ENCODE data around the gene MOCOS. TPM values are rescaled to one million over a fixed set of nuclear protein-coding genes. Genes with fewer than 3 reads are reported as not detected.

The MOCOS gene
- total RNA-seq, 2 experiments from 2014 or later, result 0.13 to 0.18 TPM

DNA sequence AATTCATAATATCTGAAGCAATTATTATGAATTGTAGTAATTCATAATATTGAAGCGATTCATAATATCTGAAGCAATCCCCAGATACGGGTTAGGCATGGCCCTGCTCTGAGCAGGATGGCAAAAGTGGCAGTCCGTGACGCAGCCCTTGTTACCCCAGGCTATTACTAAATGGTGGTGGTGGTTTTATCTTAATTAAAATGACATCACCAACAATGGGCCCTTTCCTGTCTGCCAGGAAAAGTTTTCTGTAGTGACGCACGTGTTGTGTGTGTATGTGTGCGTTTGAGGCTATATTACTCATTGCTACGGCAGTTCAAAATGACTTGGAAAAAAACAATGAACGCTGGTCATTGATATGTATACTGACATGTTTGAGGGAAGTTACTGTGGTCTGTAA, 10.6 kb upstream of the MOCOS start:
- POLR2A ChIA-PET, result interaction anchor here (1.4 kb wide), 1 partner anchor 48 kb away, joined by 8 read pairs; the partner anchor contains the start of genes ELP2 and SLC39A6
- no peak for TF ChIP-seq CTCF (IDR thresholded peaks at IDR 0.05)
- CTCF ChIA-PET, result no interaction called here
- H3K27me3 Mint-ChIP-seq, result no peaks in the 10 kb centered on the region
- H3K36me3 Mint-ChIP-seq (ENCODE audit: low read depth), result peaks cover 26% of the 10 kb centered on the region
- intact Hi-C loops (cut with micrococcal nuclease), result no loop called here
- peaks cover 10% of the 10 kb centered on the region for H3K4me1 Mint-ChIP-seq (ENCODE audit: low read depth)
- no peak for ATAC-seq
- no peak overlapping the region for H3K4me3 Mint-ChIP-seq
- H3K9me3 Mint-ChIP-seq, result no peaks in the 10 kb centered on the region
- no peak overlapping the region for H3K27ac Mint-ChIP-seq
- DNase-seq, result no peak

DNA sequence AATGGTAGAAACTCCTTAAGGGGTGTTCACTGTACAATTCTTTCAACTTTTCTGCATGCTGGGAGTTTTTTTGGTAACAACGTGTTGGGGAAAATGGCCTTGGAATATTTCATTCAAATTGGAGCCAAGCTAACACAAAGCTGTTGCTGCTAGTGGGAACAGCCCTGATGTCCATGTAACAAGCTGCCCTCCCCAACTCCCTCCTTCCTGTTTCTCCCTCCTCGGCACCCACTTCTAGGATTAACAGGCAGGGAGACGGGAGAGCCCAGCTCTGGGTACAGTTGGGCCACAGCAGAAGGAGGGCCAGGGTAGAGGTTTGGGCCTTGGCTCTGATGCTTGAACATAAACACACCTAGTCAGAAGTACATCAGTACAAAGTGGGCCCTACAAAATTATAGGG, 9.4 kb upstream of the MOCOS start:
- no peak for DNase-seq
- Mint-ChIP-seq H3K27me3 (no peaks in the 10 kb centered on the region), H3K36me3 (ENCODE audit: low read depth) (peaks cover 22% of the 10 kb centered on the region), H3K4me1 (ENCODE audit: low read depth) (peaks cover 10% of the 10 kb centered on the region), H3K4me3 (no peak overlapping the region), H3K27ac (no peak overlapping the region), H3K9me3 (no peaks in the 10 kb centered on the region)
- TF ChIP-seq CTCF (IDR thresholded peaks at IDR 0.05), result no peak
- POLR2A ChIA-PET, result no interaction called here
- CTCF ChIA-PET, result no interaction called here
- intact Hi-C loops (cut with micrococcal nuclease), result no loop called here
- no peak for ATAC-seq

DNA sequence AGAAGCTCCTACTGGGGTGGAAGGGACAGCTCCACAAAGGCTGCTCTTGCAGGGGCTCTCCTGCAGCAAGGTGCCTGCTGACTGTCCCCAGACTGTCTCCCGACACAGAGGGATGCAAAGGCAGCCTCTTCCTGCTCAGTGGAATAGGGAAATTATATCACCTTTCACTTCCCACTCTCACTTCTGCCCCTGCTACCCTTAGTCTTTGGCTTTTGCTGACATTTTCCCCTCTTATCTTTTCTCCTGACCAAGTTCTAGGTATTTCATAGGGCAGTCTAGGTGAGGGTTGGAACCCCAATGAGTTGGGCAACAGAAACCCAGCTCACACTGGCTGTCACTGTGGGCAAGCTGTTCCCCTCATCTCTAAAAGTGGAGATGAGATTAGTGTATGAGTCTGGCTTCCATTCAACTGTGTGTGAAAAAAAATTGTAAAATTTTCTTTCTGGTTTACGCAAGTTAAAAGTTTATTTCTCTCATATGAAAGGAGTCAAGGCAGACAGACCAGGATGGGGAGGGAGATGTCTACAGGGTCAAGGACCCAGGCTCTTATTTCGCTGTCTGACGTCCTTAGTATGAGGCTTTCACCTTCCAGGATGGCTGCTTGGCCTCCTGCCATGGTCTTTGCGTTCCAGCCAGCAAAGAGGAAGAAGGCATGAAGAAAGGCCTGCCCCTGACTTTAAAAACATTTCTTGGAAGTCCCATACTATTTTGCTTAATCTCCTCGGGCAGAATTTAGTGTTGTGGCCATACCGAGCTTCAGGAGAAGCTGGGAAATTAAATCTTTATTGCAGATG, 7.5 kb upstream of the MOCOS start:
- no peak for TF ChIP-seq CTCF (IDR thresholded peaks at IDR 0.05)
- CTCF ChIA-PET, result interaction anchor here (0.8 to 1.3 kb wide), 2 partner anchors 53 to 64 kb away, joined by 3 read pairs; no protein-coding TSS in a partner anchor
- intact Hi-C loops (cut with micrococcal nuclease), result no loop called here
- Mint-ChIP-seq H3K4me1 (ENCODE audit: low read depth) (peaks cover 10% of the 10 kb centered on the region), H3K9me3 (no peaks in the 10 kb centered on the region), H3K27me3 (peaks cover 2% of the 10 kb centered on the region), H3K4me3 (no peak overlapping the region), H3K27ac (peak overlapping the region; percentile 41), H3K36me3 (ENCODE audit: low read depth) (peaks cover 18% of the 10 kb centered on the region)
- ATAC-seq (no peak), DNase-seq (no peak)
- POLR2A ChIA-PET, result no interaction called here

DNA sequence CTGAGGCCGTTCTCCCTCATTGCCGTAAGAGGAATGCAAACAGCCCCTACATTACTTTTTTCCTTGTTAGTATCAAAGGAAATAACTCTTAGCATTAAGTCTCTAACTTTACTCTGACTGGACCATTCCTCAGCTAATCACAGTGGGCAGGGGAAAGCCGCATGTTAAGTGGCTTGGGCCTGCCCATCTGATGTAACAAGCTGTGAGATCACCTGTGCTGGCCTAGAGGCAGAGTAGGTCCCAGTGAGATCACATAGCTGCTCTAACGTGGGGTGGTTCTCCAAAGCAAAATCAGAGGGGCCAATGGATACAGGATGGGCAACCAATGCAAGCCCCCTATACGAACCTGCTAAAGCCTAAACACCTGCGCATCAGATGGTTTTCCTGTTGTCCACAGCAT, 5.9 kb upstream of the MOCOS start:
- Mint-ChIP-seq H3K4me3 (no peak overlapping the region), H3K9me3 (no peaks in the 10 kb centered on the region), H3K27me3 (peaks cover 3% of the 10 kb centered on the region), H3K4me1 (ENCODE audit: low read depth) (peaks cover 12% of the 10 kb centered on the region), H3K36me3 (ENCODE audit: low read depth) (peaks cover 7% of the 10 kb centered on the region), H3K27ac (no peak overlapping the region)
- ChIA-PET POLR2A (interaction anchor here (0.8 kb wide), 1 partner anchor 52 kb away, joined by 5 read pairs; the partner anchor contains the start of genes ELP2 and SLC39A6), CTCF (no interaction called here)
- ATAC-seq (no peak), DNase-seq (no peak)
- no peak for TF ChIP-seq CTCF (IDR thresholded peaks at IDR 0.05)
- intact Hi-C loops (cut with micrococcal nuclease), result no loop called here

- DNase-seq, result no peak
- ATAC-seq, result no peak
- Mint-ChIP-seq H3K27me3 (peaks cover 3% of the 10 kb centered on the region), H3K4me3 (no peak overlapping the region), H3K27ac (no peak overlapping the region), H3K4me1 (ENCODE audit: low read depth) (peaks cover 14% of the 10 kb centered on the region), H3K36me3 (ENCODE audit: low read depth) (peaks cover 3% of the 10 kb centered on the region), H3K9me3 (no peaks in the 10 kb centered on the region)
- no peak for TF ChIP-seq CTCF (IDR thresholded peaks at IDR 0.05)
- CTCF ChIA-PET, result no interaction called here
- POLR2A ChIA-PET, result no interaction called here
- intact Hi-C loops (cut with micrococcal nuclease), result no loop called here
These were observed 5.3 kb upstream of the MOCOS start for GRCh38 chr18:36181898-36182506.

All from activated CD8-positive, alpha-beta T cell treated with anti-CD3 and anti-CD28 coated beads for 36 hours (primary cell).